AG10803 (cell line): Measurements from ENCODE around the gene BMAL2.

ENCODE experiments used
- DNase-seq: peaks from one replicate; pipeline ENCODE4 v3.0.0; 2010; ENCODE audit warnings: low read depth
- H3K4me3 ChIP-seq: 2 replicates; pipeline ENCODE4 v1.5.1; 2011; ENCODE audit warnings: mild to moderate bottlenecking, low read length, control low read depth
- TF ChIP-seq, protein P1 (sequence below): conservative IDR thresholded peaks from 2 replicates; pipeline ENCODE4 v1.5.1; 2011; ENCODE audit warnings: mild to moderate bottlenecking, low read length, control low read depth, inconsistent platforms

The BMAL2 gene

DNA sequence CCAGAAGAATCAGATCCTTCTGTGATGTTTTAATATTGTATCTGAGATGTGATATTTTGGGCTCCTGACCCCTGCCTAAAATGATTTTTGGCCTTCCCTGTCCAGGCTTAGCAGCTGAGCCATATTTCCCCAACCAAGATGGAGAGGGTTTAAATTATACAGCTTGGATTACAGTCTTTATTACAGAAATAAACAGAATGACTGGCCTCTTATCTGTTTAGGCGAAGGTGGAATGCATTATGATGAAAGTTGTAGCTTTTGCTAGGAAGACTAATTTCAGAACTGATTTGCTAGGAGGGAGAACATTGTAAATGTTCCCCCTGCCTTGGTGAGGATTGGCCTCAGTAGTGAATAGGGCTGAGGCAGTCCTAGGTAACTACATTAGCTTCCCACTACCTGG is 23.3 kb downstream of the BMAL2 start:
- TF ChIP-seq, protein P1, sequence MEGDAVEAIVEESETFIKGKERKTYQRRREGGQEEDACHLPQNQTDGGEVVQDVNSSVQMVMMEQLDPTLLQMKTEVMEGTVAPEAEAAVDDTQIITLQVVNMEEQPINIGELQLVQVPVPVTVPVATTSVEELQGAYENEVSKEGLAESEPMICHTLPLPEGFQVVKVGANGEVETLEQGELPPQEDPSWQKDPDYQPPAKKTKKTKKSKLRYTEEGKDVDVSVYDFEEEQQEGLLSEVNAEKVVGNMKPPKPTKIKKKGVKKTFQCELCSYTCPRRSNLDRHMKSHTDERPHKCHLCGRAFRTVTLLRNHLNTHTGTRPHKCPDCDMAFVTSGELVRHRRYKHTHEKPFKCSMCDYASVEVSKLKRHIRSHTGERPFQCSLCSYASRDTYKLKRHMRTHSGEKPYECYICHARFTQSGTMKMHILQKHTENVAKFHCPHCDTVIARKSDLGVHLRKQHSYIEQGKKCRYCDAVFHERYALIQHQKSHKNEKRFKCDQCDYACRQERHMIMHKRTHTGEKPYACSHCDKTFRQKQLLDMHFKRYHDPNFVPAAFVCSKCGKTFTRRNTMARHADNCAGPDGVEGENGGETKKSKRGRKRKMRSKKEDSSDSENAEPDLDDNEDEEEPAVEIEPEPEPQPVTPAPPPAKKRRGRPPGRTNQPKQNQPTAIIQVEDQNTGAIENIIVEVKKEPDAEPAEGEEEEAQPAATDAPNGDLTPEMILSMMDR: no peak
- H3K4me3 ChIP-seq: no peak overlapping the region
- DNase-seq: no peak

DNA sequence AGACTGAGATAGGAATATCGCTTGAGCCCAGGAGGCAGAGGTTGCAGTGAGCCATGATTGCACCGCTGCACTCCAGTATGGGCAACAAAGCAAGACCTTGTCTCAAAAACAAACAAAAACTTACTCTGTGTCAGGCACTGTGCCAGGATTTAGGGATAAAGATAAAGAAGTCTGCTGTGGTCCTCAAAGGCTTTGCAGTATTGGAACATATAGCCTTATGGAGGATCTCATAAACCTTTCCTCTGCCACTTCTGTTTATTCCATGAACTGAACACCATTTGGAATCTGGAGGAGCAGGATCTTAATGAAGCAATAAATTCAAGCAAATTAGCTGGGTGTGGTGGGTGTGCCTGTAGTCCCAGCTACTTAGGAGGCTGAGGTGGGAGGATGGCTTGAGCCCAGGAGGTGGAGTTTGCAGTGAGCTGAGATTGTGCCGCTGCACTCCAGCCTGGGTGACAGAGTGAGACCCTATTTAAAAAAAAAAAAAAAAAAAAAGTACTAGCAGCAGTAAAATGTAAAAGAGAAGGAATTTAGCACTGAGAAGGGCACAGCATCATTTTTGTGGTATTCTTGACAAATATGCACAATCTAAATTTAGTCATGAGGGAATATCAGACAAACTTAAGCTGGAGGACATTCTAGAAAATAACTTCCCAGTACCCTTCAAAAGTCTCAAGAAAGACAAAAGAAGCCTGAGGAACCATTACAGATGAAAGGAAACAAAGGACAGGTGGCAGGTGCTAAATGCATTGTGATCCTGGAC is 27.1 kb downstream of the BMAL2 start:
- TF ChIP-seq, protein P1: no peak
- H3K4me3 ChIP-seq: no peak overlapping the region
- DNase-seq: peak; percentile 47

DNA sequence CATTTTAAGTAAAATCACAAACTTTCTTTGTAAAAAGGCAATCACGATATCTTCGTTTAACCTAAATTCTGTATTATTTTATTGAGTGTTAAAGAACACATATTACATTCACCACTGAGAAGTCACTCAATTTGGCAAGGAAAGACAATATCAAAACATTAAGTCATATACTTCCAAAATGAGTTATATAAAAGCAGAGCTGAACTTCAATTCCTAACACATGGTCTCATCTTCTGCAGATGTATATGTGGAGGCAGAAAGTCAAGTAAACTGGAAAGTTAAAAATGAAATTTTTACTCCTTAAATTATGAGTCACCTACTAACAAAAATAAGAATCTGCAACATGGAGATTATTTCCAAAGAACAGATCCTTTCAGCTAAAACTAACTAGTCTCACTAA is 28.7 kb downstream of the BMAL2 start:
- H3K4me3 ChIP-seq: no peak overlapping the region
- DNase-seq: peak; percentile 41
- TF ChIP-seq, protein P1: no peak

DNA sequence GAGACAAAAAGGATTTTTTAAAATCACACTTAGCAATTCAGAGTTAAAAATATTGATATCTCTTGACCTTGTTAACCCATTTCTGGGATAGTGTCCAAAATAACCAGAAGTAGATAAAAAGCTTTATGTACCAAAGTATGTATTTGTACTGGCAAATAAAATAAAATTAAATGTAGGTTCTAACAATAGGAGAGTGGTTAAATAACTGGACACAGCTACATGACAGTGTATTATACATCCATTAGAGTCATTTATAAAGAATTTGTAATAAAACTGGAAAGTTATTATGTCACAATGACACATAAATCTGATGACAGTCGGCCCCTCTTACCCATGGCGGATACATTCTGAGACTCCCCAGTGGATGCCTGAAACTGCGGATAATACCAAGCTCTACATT is 34.0 kb downstream of the BMAL2 start:
- H3K4me3 ChIP-seq: no peak overlapping the region
- TF ChIP-seq, protein P1: no peak
- DNase-seq: no peak

DNA sequence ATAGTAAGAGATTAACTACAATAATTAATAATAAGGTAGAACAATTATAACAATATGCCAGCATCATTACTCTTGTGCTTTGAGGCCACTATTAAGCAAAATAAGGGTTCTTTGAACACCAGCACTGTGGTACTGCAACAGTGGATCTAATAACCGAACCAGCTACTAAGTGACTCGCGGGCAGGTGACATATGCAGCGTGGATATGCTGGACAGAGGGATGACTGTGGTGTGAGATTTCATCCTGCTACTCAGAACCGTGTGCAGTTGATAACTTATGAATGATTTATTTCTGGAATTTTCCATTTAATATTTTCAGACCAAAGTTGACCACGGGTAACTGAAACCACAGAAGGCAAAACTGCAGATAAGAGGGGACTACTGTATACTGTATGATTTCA is 34.4 kb downstream of the BMAL2 start:
- TF ChIP-seq, protein P1: no peak
- DNase-seq: no peak
- H3K4me3 ChIP-seq: no peak overlapping the region

DNA sequence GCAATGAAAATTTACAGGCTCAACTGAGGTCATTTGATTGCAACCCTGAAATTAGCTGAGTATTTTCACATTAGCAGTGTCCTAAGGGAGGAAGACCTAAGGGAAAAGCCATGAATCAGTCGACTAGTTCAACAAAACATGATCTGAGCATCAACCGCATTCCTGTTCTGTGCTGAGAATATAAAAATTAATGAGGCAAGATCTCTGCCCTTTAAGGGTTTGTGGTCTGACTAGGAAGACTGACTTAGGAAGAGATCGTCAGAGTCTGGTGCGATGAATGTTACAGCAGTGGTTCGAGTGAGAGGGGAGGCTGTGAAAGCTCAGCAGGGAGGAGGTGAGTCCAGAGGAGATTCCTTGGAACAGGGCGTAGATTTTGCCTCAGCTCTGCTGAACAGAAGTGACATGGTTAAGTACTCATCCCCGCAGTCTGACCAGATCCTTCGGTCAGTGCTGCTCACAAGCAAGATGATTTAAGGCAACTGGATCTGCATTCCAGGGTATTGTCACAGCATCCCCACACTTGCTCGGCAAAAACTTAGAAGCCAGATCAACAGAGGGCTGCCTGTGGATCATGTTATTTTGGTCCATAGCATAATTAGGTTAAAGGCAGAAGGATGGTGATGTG is 49.6 kb downstream of the BMAL2 start:
- H3K4me3 ChIP-seq: no peak overlapping the region
- DNase-seq: peak; percentile 79
- TF ChIP-seq, protein P1: no peak
